Measurements from ENCODE around the gene NSRP1. TPM values are rescaled to one million over a fixed set of nuclear protein-coding genes. Genes with fewer than 3 reads are reported as not detected.

The NSRP1 gene
- total and polyA plus RNA-seq, 2 of the 13 experiments (the other 11 are each of a cell fraction or from before 2014, with no cell fraction given), result 7.0 to 14.3 TPM

GRCh38 chr17:30116661-30117551, at the start of gene NSRP1 (continued):
- TF ChIP-seq NR2F6 (IDR thresholded peaks at IDR 0.05) (no peak), NR2F6 (CRISPR knock-in tag; IDR thresholded peaks at IDR 0.05) (0 out of 2 replicates have a peak, but pooled peaks have one; percentile 23), ZNF597 (CRISPR knock-in tag; IDR thresholded peaks at IDR 0.05) (no peak), ZNF576 (CRISPR knock-in tag; IDR thresholded peaks at IDR 0.05) (no peak), ZNF343 (CRISPR knock-in tag; IDR thresholded peaks at IDR 0.05) (no peak), RARA (CRISPR knock-in tag; IDR thresholded peaks at IDR 0.05) (peak; percentile 53; the same call in 1 of the 2 replicates), GABPA (IDR thresholded peaks at IDR 0.05; ENCODE audit: low read depth, low read length) (no peak), GABPA (CRISPR knock-in tag; IDR thresholded peaks at IDR 0.05; ENCODE audit: low read depth) (peak; percentile 49; the same call in 1 of the 2 replicates), UBTF (CRISPR knock-in tag; IDR thresholded peaks at IDR 0.05) (peak; percentile 52; the same call in 1 of the 2 replicates), KLF6 (CRISPR knock-in tag; IDR thresholded peaks at IDR 0.05) (peak; percentile 68; the same call in 1 of the 2 replicates), PAX8 (CRISPR knock-in tag; IDR thresholded peaks at IDR 0.05; ENCODE audit: borderline replicate concordance) (no peak), JARID2 (CRISPR knock-in tag; IDR thresholded peaks at IDR 0.05; ENCODE audit: insufficient replicate concordance) (no peak), ZNF329 (CRISPR knock-in tag; IDR thresholded peaks at IDR 0.05; ENCODE audit: low read depth) (no peak), ZNF292 (CRISPR knock-in tag; IDR thresholded peaks at IDR 0.05; ENCODE audit: borderline replicate concordance, low read depth) (peak; percentile 23; the same call in 1 of the 2 replicates), ZSCAN25 (CRISPR knock-in tag; IDR thresholded peaks at IDR 0.05) (no peak), ZNF550 (CRISPR knock-in tag; IDR thresholded peaks at IDR 0.05; ENCODE audit: borderline replicate concordance) (no peak), ZNF253 (CRISPR knock-in tag; IDR thresholded peaks at IDR 0.05; ENCODE audit: borderline replicate concordance) (no peak; the same call in 1 of the 2 replicates), SSRP1 (CRISPR knock-in tag; IDR thresholded peaks at IDR 0.05) (0 out of 2 replicates have a peak, but pooled peaks have one; percentile 37), GLMP (CRISPR knock-in tag; IDR thresholded peaks at IDR 0.05; ENCODE audit: borderline replicate concordance) (no peak), NONO (IDR thresholded peaks at IDR 0.05) (no peak), NONO (CRISPR knock-in tag; conservative IDR thresholded peaks at IDR 0.05) (peak; percentile 90), ZNF569 (CRISPR knock-in tag; IDR thresholded peaks at IDR 0.05; ENCODE audit: borderline replicate concordance) (no peak), ZNF549 (CRISPR knock-in tag; IDR thresholded peaks at IDR 0.05) (no peak)

All from HepG2 (cell line).